GM21576 (cell line): ENCODE data around the gene AP4B1.

Source experiments
- ATAC-seq: cut with Tn5 transposase; IDR thresholded peaks from one replicate; pipeline ENCODE4 v1.9.1; 2021; ENCODE audit warnings: mild to moderate bottlenecking, moderate library complexity; ENCODE audit not compliant: unreplicated experiment

AP4B1 gene

DNA sequence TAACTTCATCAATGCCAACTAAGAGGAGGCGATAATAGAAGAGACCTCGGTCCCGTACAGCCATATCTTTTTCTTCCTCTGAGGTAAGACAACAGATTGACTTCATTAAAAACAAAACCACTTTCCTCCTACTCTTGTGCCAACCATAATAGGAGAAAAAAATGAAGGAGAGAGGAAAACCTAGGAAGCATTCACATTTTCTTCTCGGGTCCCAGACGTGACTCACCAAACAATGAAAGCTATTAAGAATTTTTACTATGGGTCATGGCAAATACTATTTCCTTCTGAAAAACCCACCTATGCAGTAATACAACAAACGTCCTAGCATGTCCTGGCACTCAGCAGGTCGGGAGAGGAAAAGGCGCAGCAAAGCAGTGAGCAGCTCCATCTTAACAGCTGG lies 8.6 kb downstream of the AP4B1 start:
- ATAC-seq, result no peak

DNA sequence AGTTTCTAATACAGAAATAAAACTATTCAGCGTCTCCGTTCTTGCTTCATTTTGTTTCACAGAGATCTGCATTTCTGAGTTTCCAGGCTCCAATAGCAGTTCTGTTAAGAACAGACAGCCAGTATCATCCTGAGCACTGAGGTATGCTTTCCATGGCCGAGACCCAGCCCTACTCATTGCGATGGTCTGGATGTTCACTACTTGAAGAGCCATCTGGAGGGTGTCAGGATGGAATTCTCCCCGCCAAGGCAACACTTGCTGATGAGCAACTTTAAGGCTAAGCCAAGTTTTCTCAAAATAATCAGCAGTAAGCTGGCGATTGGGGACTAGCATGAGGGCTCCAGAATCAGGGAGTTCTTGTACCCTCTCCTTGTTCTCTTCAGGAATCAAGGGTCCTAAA lies 9.5 kb downstream of the AP4B1 start:
- no peak for ATAC-seq

DNA sequence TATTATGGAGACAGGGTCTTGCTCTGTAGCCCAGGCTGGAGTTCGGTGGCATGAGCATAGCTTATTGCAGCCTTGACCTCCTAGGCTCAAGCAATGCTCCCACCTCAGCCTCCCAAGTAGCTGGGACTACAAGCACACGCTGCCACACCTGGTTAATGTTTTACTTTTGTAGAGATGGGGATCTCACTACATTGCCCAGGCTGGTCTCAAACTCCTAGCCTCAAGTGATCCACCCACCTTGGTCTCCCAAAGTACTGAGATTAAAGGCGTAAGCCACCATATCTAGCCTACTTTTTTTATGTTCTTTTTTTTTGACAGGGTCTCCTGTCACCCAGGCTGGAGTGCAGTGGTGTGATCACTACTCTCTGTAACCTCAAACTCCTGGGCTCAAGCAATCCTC lies 11.3 kb downstream of the AP4B1 start:
- ATAC-seq, result no peak

DNA sequence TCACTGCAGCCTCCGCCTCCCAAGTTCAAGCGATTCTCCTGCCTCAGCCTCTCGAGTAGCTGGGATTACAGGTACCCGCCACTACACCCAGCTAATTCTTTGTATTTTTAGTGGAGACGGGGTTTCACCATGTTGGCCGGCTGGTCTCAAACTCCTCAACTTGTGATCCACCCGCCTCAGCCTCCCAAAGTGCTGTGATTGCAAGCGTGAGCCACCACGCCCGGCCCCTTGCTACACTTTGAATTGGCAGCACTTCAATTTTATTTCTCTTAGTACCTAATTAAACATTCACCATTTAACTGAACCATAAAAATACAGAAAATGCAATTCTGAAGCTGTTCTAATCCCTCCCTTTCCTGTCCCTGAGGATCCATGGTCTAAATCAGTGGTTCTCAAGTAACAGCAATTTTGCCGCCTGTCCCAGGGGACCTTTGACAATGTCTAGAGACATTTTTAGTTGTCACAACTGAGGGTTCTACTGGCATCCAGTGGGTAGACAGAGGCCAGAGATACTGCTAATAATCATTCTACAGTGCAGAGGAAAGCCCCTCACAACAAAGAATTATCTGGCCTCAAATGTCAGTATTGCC lies 12.9 kb downstream of the AP4B1 start:
- no peak for ATAC-seq

DNA sequence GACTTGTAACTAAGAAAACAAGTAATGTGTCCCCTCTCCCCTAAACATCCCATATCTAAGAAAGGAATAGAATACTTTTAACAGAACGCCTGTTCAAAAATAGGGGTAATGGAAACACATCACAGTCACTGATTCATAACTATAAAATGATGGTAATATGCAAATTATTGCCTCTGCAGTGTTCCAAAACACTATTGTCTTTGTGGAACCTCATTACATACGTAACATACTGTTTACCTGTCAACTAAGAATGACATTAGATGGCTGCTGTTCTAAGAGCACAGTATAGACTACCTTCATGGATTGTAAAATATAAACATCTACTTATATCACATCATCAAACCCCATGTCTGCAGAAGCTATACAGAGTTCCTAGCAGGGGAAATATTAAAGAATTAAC lies 13.8 kb downstream of the AP4B1 start:
- ATAC-seq, result no peak

DNA sequence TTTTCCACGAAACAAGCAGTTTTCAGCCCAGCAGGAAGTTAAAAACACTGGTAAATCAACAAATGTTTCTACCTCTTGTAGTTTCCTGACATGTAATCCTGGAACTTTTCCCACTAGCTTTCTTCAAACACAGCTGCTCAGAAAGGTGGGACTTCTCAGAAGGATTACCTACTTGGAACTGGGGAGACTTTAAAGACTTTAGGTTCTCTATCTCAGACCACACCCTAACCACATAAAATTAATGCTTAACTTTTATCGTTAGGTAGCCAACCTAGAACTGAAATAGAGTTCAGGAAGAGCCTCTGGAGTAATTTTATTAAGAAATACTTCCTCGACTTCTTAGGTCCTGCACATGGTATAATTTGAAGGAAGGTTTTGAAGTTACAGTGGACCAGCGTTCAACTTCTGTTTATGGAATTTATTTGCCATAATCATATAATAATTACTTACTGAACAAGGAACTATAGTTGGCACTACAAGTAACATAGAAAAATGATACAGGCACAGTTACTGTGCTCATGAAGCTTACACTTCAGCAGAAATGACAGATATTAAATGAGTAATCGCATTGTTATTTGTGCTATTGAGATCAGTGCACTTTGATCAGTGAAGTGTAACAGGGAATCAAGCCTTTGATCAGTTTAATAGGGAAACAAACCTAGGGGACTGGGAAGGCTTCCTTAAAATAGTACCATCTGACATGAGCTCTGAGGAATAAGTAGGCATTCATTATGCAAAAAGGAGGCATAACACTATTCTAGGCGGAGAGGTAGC lies 17.0 kb downstream of the AP4B1 start, which contains the start of gene BCL2L15:
BCL2L15 (minus strand) TSS at position 180 of the 774 bp plus-strand sequence. CDS start 206 bp downstream, outside the sequence.
- no peak for ATAC-seq

DNA sequence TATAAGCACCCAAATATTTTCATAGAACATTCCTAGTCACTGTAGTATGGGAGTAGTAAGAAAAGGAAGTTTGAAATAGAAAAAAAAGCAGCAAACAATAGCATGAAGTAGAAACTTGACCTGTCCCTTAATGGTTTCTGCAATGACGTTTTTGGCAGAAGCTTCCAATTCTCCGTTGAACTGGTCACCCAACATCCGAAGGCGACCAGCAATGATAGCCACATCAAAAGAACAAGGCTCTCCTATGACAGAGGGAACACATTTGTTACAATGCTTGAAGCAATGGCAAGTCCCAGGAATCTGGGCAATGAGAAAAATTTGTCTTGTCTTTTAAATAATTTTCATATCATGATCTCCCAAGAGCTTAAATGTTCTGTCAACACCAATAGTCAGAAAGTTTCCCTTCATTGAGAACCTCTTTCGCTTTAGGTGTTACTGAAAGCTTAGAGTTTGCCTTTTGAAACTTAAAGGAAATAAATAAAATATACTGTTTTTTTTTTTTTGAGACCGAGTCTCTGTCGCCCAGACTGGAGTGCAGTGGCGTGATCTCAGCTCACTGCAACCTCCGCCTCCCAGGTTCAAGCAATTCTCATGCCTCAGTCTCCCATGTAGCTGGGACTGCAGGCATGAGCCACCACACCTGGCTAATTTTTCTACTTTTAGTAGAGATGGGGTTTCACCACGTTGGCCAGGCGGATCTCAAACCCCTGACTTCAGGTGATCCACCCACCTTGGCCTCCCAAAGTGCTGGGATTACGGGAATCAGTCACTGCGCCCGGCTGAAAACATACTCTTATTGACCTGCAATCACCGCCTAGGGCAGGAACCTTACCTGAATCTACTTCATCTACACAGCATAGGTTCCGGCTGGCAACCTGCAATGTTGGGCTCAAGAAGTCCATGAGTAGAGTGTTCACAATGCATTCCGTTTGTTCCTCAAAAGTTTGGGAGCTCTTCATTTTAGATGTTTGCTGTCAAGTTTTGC lies 17.9 kb downstream of the AP4B1 start:
- no peak for ATAC-seq

DNA sequence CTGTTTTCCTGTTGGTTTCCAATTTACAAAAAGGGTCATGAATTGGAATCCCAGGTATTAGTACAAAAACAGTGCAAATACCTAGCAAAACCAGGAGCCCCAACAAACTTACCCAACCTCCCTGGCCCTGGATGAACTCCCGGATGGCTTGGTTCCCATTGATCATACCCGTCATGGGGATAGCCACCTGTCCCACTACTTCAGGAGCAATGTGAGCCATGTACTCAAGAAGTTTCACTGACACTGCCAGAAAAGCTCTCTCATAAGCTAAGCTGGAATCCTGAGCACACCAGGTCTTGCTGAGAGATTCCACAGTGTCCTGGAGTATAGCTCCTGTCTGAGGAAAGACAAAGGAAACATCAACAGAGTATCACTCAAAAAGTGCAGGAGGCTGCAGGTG lies 22.9 kb downstream of the AP4B1 start:
- ATAC-seq, result no peak

DNA sequence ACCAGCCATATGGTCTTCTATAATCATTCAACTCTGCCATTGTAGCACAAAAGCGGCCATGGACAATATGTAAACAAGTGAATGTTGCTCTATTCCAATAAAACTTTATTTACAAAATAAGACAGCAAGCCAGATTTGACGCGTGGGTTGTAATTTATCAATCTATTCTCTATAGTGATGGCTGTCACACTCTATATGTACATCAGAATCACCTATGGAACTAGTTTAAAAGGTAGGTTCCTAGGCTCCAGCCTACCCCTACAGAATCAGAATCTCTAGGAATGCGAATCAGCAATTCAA lies 24.9 kb downstream of the AP4B1 start:
- ATAC-seq, result no peak

DNA sequence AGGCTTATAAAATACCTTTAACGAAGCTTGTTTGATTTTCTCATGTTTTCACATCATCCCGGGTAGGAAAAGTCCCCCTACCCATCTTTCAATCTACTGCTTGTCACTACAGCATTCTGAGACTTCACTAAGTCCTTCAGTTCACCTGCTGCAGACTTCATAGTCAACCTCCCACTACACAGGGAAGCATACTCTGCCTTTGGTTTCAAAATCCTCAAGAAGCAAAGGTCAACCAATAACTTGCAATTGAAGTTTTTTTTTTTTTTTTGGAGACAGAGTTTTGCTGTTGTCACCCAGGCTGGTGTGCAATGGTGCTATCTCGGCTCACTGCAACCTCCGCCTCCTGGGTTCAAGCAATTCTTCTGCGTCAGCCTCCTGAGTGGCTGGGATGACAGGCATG lies 28.4 kb downstream of the AP4B1 start:
- no peak for ATAC-seq

DNA sequence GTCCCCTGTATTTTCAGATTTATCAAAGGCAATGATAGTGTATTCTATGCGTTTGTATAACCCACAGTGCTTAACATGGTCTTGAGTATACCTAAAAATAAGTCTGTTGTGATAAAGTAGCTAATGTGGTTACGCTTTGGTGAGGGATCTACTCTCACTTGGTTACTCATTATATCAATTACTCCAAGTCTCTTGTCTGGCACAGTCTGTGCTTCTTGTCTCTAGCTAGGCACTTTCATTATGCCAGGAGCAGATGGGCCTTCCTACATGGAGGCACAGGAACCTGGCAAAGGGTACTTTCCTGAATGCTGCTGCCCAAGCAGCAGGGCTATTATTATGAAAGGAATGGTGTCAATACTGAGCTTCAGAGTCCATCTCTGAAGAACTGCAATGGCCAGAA lies 28.9 kb downstream of the AP4B1 start:
- no peak for ATAC-seq

DNA sequence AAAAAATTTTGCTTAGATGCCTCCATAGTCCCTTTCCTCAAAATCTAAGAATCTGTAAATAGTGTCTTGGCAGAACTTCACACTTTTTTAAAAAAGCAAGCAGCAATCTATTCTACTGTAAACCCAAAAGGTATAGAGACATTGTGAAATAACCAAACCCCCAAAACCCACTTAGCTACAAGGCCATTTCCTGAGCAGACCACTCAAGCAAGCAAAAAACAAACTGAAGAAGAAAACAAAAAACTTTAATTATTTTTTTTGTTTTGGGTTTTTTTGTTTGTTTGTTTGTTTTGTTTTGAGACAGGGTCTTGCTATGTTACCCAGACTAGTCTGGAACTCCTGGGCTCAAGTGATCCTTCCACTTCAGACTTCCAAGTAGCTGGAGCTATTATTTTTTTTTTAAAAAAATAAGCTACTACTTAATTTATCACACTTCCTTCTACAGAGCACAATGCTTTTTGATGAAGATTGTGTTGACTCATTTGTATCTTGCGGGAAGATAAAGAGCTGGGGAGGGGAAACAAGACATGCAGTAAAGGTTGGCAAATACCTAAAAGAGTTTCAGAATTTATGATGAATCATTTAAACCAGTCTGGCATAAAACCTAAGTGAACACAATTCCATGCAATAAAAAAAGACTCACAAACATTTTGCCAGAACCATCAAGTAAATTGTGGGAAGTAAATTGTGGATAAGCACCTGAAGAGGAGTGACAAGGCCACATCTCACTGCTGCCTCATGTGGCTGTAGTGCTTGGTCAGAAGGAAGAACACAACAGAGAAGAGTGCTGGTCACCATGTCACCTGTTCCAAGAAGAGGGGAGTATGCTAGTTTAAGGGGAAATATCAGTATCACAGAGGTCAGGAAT lies 30.4 kb downstream of the AP4B1 start:
- peak; percentile 34 for ATAC-seq

DNA sequence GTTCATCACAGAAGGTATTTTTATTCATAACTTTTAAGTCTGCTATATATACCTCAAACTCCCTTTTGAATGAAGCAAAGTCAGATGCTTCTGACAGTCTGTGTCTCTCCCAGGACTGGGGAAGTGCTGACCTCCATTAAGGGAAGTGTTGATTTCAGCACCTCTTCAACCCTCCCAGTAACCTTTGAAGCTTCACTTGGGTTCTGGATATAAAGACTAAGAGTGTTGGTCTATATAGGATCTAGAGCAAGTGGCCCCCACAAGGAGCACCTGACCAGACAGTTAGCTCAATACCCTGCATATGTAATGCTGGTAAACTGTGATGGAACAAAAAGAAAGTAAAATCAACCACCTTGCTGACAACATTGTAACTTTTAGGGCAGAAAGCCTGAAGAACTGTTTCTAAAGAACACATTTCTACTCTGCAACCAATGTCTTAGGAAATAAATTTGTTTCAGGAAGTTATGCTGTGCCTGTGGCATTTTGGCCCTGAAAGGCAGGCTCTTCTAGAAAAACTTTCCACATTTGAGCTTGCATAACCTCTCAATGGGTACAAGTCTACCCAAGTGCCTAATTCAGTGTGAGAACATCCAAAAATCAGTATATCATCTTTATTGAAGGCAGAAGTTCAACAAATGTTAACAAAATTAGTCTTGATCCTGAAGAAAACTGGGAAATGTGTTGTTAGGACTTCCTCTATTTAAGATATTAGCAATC lies 32.2 kb downstream of the AP4B1 start:
- ATAC-seq, result no peak

DNA sequence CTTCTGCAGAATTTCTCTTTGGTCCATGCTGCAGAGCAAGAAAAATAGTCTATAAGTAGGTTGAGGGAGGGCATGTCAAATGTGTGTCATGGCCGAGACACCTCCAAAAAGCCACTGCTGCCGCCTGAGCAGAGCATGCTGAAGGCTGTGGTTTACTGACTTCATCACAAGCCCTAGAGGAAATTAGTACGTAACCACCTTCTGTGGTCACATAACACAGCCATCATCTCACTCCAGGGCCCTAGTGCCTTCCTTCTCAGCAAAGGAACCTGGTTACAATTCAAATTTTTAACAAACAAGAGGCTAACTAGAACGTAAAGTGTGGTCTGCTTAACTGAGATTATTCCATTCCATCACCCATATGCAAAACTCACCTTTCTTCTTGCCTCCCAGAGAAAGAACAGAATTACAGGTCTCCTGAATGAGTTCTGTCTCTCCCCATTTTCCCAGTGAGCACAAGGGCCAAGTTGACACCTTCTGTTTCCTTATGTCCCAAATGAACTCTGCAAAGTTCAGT lies 32.9 kb downstream of the AP4B1 start, which contains the start of gene PTPN22:
PTPN22 (minus strand) TSS at position 116 of the 517 bp plus-strand sequence.
- ATAC-seq, result peak; percentile 81

DNA sequence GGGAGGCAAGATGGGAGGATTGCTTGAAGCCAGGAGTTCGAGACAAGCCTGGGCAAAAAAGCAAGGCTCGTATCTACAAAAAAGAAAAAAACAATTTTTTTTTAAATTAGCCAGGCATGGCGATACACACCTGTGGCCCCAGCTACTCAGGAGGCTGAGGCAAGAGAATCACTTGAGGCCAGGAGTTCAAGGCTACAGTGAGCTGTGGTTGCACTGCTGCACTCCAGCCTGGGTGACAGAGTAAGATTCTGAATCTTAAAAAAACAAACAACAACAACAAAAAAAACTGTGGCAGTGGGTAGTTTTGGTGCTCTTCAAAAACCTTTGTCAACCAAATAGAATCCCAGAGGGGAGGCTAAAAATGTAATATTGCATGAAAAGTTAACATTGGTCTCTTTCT lies 33.8 kb downstream of the AP4B1 start:
- no peak for ATAC-seq

DNA sequence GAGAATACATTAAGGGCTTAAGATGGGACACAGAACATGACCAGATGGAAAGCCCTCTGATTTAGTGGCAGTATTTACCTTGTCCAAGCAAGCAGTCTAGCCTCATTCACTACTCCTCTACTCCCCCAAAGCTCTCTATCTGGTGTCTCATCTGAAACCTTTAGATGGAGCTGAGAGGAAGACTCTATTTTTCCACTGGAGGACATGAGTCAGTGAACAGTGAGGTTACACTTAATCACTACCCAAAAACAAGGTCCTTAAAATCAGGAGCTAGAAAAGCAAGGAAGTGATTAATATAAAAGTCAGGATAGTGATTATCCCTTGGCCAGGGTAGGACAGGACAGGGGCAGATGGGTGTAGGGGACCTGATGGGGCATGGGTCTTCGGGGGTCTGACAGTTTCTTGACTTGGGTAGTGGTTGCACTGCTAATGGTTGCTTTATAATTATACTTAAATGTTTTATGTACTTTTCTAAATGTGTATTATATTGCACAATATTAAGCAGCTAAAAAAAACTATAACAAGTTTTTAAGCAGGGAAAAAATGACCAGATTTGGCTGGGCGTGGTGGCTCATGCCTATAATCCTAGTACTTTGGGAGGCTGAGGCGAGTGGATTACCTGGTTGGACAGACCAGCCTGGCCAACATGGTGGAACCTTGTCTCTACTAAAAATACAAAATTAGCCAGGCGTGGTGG lies 36.1 kb downstream of the AP4B1 start:
- no peak for ATAC-seq

DNA sequence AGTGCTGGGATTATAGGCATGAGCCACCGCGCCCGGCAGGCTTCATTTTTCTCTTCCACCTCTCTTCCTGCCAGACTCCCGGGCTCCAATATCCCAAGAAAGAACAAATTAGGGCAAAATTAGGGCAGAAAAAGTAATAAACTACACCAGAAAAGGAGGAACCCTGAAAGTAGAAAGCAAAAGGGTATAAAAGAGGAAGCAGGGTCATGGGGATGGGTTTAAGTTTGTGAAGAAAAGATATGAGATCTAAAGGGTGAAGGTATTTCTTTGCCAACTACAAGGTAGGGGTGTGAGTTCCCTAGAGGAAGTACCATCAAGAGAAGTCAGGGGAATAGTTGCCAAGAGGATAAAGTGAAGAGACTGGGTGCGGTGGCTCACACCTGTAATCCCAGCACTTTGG lies 43.0 kb downstream of the AP4B1 start:
- ATAC-seq, result no peak

DNA sequence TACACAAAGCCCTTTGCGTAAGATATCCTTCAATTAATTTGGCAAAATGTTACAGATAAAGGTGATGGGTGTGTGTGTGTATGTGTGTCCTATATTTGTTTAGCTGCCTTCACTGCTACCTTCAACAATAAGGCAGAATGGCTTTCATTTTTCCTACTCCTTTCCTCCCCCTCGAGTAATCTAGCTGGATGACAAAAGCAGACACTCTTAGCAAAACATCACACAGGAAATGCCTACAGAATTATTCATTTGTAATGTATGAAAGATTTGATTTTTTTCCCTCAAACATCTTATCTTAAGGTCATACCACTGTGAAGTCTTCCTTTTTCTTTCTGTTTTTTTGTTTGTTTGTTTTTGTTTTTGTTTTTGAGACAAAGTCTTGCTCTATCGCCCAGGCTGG lies 43.7 kb downstream of the AP4B1 start:
- ATAC-seq, result no peak

DNA sequence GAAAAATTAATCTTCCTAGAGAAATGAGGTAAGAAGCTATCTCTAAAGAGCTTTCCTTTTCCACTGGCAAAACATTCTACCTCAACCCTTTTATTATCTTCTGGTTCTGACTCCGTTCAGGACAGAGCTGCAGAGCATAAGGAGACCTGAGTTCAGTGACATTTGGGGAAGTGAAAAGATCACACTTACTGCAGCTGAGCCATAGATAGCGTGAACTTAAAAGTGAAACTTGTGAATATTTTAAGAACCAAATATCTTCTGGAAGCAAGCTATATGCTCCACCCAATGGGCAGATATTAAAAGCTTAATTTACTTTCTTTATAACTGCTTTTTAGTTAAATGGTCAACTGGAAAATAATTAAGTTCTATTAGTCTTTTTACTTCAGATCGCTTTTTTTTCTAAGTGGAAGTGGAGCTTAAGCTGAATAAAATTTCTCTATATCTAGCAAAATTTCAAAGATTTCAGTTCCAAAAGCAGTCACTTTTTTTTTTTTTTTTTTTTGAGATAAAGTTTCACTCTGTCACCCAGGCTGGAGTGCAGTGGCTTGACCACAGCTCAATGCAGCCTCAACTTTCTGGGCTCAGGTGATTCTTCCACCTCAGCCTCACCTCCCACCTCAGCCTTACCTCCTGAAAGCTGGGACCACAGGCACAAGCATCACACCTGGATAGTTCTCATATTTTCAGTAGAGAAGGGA lies 45.0 kb downstream of the AP4B1 start:
- ATAC-seq, result peak; percentile 90
